OCI-LY7 (cell line): ENCODE results near the gene CD47. TPM values are rescaled to one million over a fixed set of nuclear protein-coding genes. Genes with fewer than 3 reads are reported as not detected.

Experiments
- BruUV-seq: library from RNA; stranded (reverse); fragments of 400-500 nt; replicated peaks from 2 replicates; lab custom pipeline; 2021; lab: Mats Ljungman, UMichigan
- CTCF ChIA-PET: fragments of 300-600 bp; sonication (Branson Sonifier 250); formaldehyde crosslinking; loops from one replicate; lab custom pipeline; 2022; ENCODE audit warnings: antibody characterized with exemption; ENCODE audit not compliant: unreplicated experiment; lab: Charles Lee
- POLR2A ChIA-PET: fragments of 300-600 bp; sonication (Branson Sonifier 250); formaldehyde crosslinking; loops from one replicate; lab custom pipeline; 2022; ENCODE audit warnings: antibody characterized with exemption; lab: Charles Lee
- DNase-seq: peaks from one replicate; pipeline ENCODE4 v3.0.0-alpha.2; 2015; ENCODE audit warnings: low spot score
- H2AFZ ChIP-seq: fragments of 200-600 bp; sonication (generic), shearing (Covaris generic); 2 replicates; pipeline ENCODE4 v1.6.1; 2014; ENCODE audit warnings: mild to moderate bottlenecking, antibody characterized with exemption, low read length, moderate library complexity
- H3K27ac ChIP-seq: fragments of 200-600 bp; sonication (generic); 2 replicates; pipeline ENCODE4 v1.5.1; 2014; ENCODE audit warnings: mixed run types, low read depth, mild to moderate bottlenecking, moderate library complexity, low read length, inconsistent platforms; ENCODE audit not compliant: poor library complexity, severe bottlenecking
- H3K36me3 ChIP-seq: fragments of 200-600 bp; sonication (generic); 2 replicates; pipeline ENCODE4 v1.6.1; 2014; ENCODE audit warnings: mild to moderate bottlenecking, antibody characterized with exemption, low read length, moderate library complexity, mixed read lengths; ENCODE audit not compliant: insufficient read depth
- H3K4me1 ChIP-seq: fragments of 200-600 bp; sonication (generic); 2 replicates; pipeline ENCODE4 v1.5.1; 2014; ENCODE audit warnings: mild to moderate bottlenecking, low read length; ENCODE audit not compliant: insufficient read depth, poor library complexity, severe bottlenecking
- H3K4me2 ChIP-seq: fragments of 200-600 bp; sonication (generic); 2 replicates; pipeline ENCODE4 v1.6.1; 2014; ENCODE audit warnings: mild to moderate bottlenecking, low read length
- H3K4me3 ChIP-seq: fragments of 200-600 bp; sonication (generic); 2 replicates; pipeline ENCODE4 v1.5.1; 2014; ENCODE audit warnings: mild to moderate bottlenecking, low read depth, low read length; ENCODE audit not compliant: poor library complexity, severe bottlenecking
- H3K79me2 ChIP-seq: fragments of 200-600 bp; sonication (generic); 2 replicates; pipeline ENCODE4 v1.6.1; 2016; ENCODE audit warnings: low read depth, mild to moderate bottlenecking, low read length, moderate library complexity, mixed read lengths; ENCODE audit not compliant: insufficient read depth
- H3K9me2 ChIP-seq: fragments of 200-600 bp; sonication (generic); 2 replicates; pipeline ENCODE4 v1.6.1; 2016; ENCODE audit warnings: mild to moderate bottlenecking, low read length, mixed read lengths; ENCODE audit not compliant: insufficient read depth
- H3K9me3 ChIP-seq: fragments of 200-600 bp; sonication (generic); 2 replicates; pipeline ENCODE4 v1.6.1; 2014; ENCODE audit warnings: mild to moderate bottlenecking, mixed run types, low read length, mixed read lengths
- H4K20me1 ChIP-seq: fragments of 200-600 bp; sonication (generic); 2 replicates; pipeline ENCODE4 v1.6.1; 2014; ENCODE audit warnings: mild to moderate bottlenecking, antibody characterized with exemption, low read length, moderate library complexity, mixed read lengths; ENCODE audit not compliant: insufficient read depth
- CTCF ChIP-seq: fragments of 200-600 bp; sonication (generic); conservative IDR thresholded peaks from 2 replicates; pipeline ENCODE4 v1.5.1; 2014; ENCODE audit warnings: mild to moderate bottlenecking, antibody characterized with exemption, low read length, moderate library complexity, mixed read lengths
- EZH2phosphoT487 ChIP-seq: fragments of 200-600 bp; sonication (generic); IDR thresholded peaks from 2 replicates; pipeline ENCODE4 v1.6.1; 2018; ENCODE audit warnings: low read depth, borderline replicate concordance, mild to moderate bottlenecking, mixed run types, antibody characterized with exemption, low read length, moderate library complexity, mixed read lengths
- intact Hi-C: fragments of 100-400 bp; cut with micrococcal nuclease; formaldehyde crosslinking; loops from one replicate; pipeline ENCODE4 v1.10.0; 2022; ENCODE audit not compliant: unreplicated experiment
- total RNA-seq, 2 experiments: library from RNA; depleted of rRNA in 1 of 2; stranded (reverse); fragments of >200 nt in 1 of 2; shearing (Covaris generic) in 1 of 2; gene quantifications; 2 replicates each; pipeline ENCODE4 v1.2.3, GENCODE V29; 2014 to 2022

The CD47 gene
- total RNA-seq, 2 experiments from 2014 or later = 43.9 to 50.0 TPM

DNA sequence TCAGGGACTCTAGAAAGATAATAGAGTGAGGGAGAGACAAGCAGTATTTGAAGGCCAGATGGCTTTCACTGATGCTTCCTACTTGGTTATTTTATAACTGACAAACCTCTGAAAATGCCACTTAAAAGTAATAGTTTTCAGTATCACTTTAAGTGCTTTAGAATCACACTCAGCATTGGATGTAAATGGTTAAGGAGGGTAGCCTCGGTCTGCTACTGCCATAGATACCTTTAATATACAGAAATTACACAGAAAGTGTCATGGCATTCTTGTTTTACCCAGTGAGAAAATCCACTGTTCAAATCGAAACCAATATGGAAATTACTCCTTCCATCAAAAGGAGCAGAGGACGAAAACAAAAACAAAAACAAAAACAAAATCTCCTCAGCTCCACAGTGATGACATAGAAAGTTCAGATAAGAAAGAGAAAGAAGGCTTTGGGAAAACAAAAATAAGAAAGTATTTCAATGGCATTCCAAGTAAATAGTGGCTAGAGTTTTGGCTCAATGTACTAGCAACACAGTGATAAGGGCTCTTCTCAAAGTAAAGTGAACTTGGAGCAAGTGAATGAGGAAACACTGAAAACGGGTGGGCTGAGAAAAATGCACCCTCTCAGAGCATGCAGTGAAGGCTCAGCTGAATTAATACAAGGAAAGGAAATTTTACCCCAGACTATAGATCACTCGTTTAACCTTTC lies 43.2 kb upstream of the CD47 start:
- Histone ChIP-seq H3K79me2 (peaks cover 30% of the 10 kb centered on the region; the same call in 1 of the 2 replicates), H3K9me2 (no peaks in the 10 kb centered on the region), H3K9me3 (no peaks in the 10 kb centered on the region), H3K4me3 (peak overlapping the region; percentile 8), H4K20me1 (0 out of 2 replicates have a peak, but pooled peaks cover 4% of the 10 kb centered on the region), H3K4me2 (peak overlapping the region; percentile 48), H3K27ac (peak overlapping the region; percentile 19), H3K36me3 (peaks cover 42% of the 10 kb centered on the region), H2AFZ (no peak overlapping the region), H3K4me1 (peaks cover 62% of the 10 kb centered on the region)
- peak; percentile 14 for DNase-seq
- intact Hi-C loops = no loop called here
- POLR2A ChIA-PET = interaction anchor here (1.1 to 3.5 kb wide), 5 partner anchors 10 to 89 kb away, joined by 3 to 23 read pairs (median 6); partner anchors contain the start of gene IFT57
- CTCF ChIA-PET = no interaction called here
- BruUV-seq = no TSS peak
- TF ChIP-seq EZH2phosphoT487 = no peak
- no peak for TF ChIP-seq CTCF

GRCh38 chr3:108133048-108133369 lies 42.2 kb upstream of the CD47 start:
- no peak overlapping the region for H2AFZ ChIP-seq
- peaks cover 47% of the 10 kb centered on the region for H3K36me3 ChIP-seq
- ChIA-PET CTCF (interaction anchor here (0.6 kb wide), 1 partner anchor 40 kb away, joined by 3 read pairs; no protein-coding TSS in a partner anchor), POLR2A (interaction anchor here (0.6 to 3.5 kb wide), 7 partner anchors 9 to 471 kb away, joined by 3 to 23 read pairs (median 3); partner anchors contain the start of gene IFT57)
- DNase-seq = no peak
- no TSS peak for BruUV-seq
- H3K4me3 ChIP-seq = peak overlapping the region; percentile 7
- H3K27ac ChIP-seq = no peak overlapping the region
- TF ChIP-seq CTCF (no peak), EZH2phosphoT487 (no peak)
- H3K4me1 ChIP-seq = peaks cover 72% of the 10 kb centered on the region
- intact Hi-C loops = no loop called here
- H3K4me2 ChIP-seq = peak overlapping the region; percentile 48
- H3K79me2 ChIP-seq = peaks cover 37% of the 10 kb centered on the region; the same call in 1 of the 2 replicates
- H4K20me1 ChIP-seq = 0 out of 2 replicates have a peak, but pooled peaks cover 4% of the 10 kb centered on the region
- H3K9me2 ChIP-seq = no peaks in the 10 kb centered on the region
- no peaks in the 10 kb centered on the region for H3K9me3 ChIP-seq
